ENCODE results near the gene LRFN2. TPM values are rescaled to one million over a fixed set of nuclear protein-coding genes. Genes with fewer than 3 reads are reported as not detected.

Gene LRFN2
- total RNA-seq, 3 donors from 2014 or later: 0.14 to 0.29 (median 0.16) TPM

DNA sequence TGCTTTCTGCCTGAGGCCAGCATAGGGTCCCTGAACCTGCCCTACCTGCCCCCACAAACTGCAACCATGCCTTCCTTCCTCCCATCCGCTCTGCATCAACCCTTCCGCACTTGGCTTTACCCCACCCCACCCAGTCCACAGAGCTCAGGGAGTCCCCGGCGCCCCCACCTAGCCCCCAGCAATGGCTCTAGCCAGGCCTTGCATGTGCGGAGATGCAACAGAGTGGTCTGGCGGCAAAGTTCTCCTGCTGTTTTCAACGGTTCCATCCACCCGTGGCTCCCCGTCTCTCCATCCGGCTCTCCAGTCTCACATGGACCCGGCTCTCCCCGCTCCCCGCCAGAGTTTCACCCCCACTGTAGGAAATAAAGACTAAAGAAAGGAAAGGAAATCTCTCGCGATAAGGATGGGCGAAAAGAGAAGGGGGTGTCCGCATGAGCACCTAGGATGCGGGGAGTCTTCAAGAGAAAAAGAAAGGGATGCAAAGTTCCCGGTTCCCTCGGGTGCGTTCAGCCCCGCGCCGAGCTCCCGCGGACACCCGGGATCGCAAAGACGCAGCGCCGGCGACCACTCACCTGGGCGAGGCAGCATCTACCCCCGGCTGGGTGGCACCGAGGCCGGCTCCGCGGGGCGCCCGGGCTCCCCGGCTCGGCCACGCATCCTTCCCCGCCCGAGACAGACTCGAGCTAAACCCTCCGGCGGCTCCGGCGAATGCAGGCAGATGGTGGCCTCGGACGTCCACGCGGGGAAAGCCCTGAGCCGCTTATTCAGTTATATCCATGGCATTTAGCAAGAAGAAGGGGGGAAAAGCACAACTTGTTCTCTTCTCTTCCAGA, 579 bp downstream of the LRFN2 start:
- no peak overlapping the region for H3K4me3 ChIP-seq

DNA sequence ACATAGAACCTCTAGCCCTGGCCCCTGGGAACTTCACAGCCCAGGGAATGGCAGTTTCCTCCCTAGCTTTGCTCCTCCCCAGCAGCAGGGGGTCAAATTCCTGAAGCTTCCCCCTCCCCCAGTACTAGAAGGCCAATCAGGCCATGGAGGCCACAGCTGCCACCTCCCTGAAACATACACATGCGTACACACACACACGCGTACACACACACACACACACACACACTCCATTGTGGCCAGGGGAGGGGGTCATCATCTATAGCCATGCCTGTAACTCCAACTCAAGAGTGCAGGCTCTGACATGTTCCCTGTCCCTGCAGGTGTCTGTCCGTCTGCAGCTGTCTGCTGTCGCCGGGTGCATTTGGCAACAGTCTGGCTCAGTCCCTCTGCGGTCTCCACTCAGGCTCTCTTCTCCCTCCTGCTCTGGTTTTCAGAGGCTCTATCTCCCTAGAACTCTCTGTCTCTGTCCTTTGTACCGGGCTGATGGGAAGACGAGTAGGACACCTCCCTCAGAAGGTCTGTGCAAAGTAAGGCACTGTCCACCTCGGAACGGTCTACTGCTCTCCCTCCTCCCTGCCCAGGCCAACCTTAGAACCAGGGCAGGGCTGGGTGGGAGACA, 1.4 kb downstream of the LRFN2 start:
- Histone ChIP-seq H3K4me1 (ENCODE audit: low read depth) (peaks cover 28% of the 10 kb centered on the region), H3K4me3 (no peak overlapping the region), H3K9me3 (no peaks in the 10 kb centered on the region), H3K36me3 (ENCODE audit: low read depth) (no peaks in the 10 kb centered on the region)
- intact Hi-C loops (cut with DNase I, micrococcal nuclease): no loop called here
- DNase-seq (no peak), ATAC-seq (no peak)
- TF ChIP-seq, protein P1, sequence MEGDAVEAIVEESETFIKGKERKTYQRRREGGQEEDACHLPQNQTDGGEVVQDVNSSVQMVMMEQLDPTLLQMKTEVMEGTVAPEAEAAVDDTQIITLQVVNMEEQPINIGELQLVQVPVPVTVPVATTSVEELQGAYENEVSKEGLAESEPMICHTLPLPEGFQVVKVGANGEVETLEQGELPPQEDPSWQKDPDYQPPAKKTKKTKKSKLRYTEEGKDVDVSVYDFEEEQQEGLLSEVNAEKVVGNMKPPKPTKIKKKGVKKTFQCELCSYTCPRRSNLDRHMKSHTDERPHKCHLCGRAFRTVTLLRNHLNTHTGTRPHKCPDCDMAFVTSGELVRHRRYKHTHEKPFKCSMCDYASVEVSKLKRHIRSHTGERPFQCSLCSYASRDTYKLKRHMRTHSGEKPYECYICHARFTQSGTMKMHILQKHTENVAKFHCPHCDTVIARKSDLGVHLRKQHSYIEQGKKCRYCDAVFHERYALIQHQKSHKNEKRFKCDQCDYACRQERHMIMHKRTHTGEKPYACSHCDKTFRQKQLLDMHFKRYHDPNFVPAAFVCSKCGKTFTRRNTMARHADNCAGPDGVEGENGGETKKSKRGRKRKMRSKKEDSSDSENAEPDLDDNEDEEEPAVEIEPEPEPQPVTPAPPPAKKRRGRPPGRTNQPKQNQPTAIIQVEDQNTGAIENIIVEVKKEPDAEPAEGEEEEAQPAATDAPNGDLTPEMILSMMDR (IDR thresholded peaks at IDR 0.05): no peak

More for the DNA sequence above, 579 bp downstream of the LRFN2 start:
- TF ChIP-seq, protein P1 (IDR thresholded peaks at IDR 0.05): no peak
- ATAC-seq (no peak), DNase-seq (no peak)
- intact Hi-C loops (cut with DNase I, micrococcal nuclease): no loop called here
- no peaks in the 10 kb centered on the region for H3K36me3 ChIP-seq (ENCODE audit: low read depth)
- H3K4me1 ChIP-seq (ENCODE audit: low read depth): peaks cover 28% of the 10 kb centered on the region
- no peaks in the 10 kb centered on the region for H3K9me3 ChIP-seq

DNA sequence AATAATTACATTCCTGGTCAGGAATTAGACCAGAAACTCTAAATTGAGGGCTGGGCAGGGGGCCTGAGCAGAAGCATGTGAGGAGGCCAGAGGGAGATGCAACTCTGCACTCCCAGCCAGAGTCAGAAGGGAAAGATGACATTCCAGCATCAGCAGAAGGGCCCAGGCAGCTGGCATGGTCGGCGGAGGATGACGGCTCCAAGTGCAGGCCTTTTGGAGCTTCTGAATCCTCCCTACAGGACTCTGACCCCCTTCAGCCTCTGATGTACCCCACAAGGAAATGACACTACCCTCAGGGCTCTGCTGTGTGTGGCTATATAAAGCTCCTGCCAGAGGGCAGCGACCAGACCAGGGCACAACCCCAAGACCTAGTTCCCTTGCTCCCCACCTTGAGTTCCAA, 1.9 kb downstream of the LRFN2 start:
- H3K9me3 ChIP-seq: no peaks in the 10 kb centered on the region
- TF ChIP-seq, protein P1 (IDR thresholded peaks at IDR 0.05): no peak
- intact Hi-C loops (cut with DNase I, micrococcal nuclease): no loop called here
- H3K4me3 ChIP-seq: no peak overlapping the region
- no peaks in the 10 kb centered on the region for H3K36me3 ChIP-seq (ENCODE audit: low read depth)
- peaks cover 28% of the 10 kb centered on the region for H3K4me1 ChIP-seq (ENCODE audit: low read depth)
- no peak for ATAC-seq
- DNase-seq: no peak

DNA sequence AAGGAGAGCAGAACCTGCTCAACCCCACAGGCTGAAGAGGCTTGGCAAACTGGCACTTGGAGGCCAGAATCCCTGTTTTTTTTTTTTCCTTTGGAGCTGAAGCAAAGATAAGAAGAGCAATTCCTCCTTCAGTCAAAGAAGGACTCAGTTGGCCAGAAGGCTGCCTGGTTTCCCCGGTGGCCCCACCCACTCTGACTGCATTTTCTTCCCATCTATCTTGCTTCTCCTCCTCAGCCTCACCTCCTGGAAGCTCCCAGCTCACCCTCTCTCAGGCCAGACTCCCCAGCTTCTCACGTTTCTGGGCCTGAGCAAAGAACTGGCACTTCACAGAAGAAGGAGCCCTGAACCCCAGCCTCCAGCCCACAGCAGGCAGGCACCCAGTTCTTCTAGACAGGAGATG, 2.4 kb downstream of the LRFN2 start:
- Histone ChIP-seq H3K4me3 (no peak overlapping the region), H3K9me3 (no peaks in the 10 kb centered on the region), H3K4me1 (ENCODE audit: low read depth) (peaks cover 28% of the 10 kb centered on the region), H3K36me3 (ENCODE audit: low read depth) (no peaks in the 10 kb centered on the region)
- intact Hi-C loops (cut with DNase I, micrococcal nuclease): no loop called here
- TF ChIP-seq, protein P1 (IDR thresholded peaks at IDR 0.05): no peak
- DNase-seq (no peak), ATAC-seq (no peak)

DNA sequence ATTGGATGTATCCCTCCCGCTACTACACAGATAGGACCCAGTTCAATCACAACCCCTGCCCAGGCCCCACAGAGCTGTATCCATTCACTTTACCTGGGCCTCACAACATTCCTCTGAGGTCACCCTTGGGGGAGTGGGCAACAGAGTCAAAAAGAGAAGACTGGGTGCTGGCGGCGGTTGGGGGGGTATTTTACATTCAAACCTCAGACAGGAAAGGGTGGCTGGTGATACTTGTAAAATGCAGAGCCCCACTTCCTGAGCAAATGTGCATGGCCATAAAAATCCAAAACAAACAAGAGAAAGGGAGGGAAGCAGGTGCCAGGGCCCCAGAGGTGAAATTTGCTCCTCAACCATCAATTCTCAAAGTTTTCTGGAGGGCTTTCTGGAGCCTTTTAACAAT, 3.5 kb downstream of the LRFN2 start:
- ATAC-seq (peak; percentile 31), DNase-seq (no peak)
- Histone ChIP-seq H3K9me3 (no peaks in the 10 kb centered on the region), H3K36me3 (ENCODE audit: low read depth) (no peaks in the 10 kb centered on the region), H3K4me3 (no peak overlapping the region), H3K4me1 (ENCODE audit: low read depth) (peaks cover 28% of the 10 kb centered on the region)
- intact Hi-C loops (cut with DNase I, micrococcal nuclease): no loop called here
- TF ChIP-seq, protein P1 (IDR thresholded peaks at IDR 0.05): no peak
